NCI-H524 treated with DMSO at 0.1 percent for 48 hours (cell line): ENCODE measurements around the gene SPINK13.
"Not testable (repeated sequence)": the region's sequence is repeated elsewhere in the genome, so short reads cannot be mapped to it uniquely, and the experiment has no call there.

Experiments used
- DNase-seq: peaks from one replicate; lab custom pipeline; 2025; lab: John Stamatoyannopoulos, UW

SPINK13 gene, protein sequence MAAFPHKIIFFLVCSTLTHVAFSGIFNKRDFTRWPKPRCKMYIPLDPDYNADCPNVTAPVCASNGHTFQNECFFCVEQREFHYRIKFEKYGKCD

DNA sequence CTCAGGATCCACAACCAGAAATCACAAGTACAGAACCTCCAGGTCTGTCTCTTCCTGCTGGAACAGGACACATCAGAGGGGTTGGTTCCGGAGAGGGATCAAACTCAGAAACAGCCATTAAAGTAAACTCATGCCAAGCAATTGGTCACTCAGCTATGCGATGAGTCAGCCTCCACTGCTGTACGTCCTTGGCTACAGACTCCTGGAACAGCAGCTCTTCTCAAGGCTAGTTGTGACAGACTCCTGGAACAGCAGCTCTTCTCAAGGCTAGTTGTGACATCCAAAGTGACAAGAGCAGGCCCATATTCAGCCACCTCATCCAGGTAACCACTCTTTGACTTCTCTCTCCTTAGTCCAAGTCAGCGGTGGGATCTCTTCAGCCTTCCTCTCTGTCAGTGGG is at the start of gene SPINK13:
Gene SPINK13, plus strand, starts transcription at position 229 of the 400 bp plus-strand sequence. CDS start 1,279 bp downstream, outside the sequence.
- no peak for DNase-seq

DNA sequence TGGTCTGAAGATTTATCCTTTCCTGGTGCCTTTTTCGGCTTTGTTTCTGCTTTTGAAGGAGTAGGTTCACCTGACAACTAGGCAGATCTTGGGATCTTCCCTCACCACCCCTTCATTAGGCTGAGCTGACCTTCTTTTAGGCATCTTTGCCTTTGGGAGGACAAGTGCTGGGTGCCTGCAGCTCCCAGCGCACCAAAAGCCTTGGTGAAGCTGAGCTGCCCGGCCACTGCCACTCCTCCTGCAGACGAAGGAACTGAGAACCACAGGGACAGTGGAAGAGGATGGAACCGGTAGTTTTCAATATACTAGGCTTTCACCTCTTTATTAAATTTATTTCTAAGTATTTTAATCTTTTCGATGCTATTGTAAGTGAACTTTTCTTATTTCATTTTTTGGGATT is 47.1 kb upstream of the SPINK13 start:
- no peak for DNase-seq

DNA sequence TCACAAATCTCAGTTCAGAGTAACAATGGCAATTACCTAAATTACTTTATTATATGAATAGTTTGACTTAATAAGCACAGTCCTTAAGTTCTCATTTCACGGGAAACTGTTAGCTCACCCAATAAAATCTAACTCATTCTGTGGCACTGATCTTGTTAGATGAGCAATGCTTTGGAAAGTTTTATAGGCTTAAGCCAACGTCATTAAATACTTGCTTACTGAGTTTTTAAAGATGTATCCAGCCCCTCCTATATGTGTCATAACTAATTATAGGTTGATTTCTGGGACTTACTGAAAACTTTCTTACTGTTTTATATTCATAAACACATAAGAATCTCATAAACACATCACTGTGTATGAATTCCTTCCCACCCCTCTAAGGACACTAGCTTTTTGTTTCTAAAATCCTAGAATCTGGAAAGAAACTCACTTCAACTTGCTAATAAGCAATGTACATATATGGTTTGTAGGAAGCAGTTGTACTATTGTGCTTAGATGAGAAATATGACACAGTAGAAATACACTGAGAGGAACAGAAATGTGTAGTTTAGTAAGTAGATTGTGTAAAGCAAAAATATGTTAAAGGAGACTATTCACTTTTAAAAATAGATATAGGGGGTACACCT is 44.4 kb upstream of the SPINK13 start:
- DNase-seq, result no peak

DNA sequence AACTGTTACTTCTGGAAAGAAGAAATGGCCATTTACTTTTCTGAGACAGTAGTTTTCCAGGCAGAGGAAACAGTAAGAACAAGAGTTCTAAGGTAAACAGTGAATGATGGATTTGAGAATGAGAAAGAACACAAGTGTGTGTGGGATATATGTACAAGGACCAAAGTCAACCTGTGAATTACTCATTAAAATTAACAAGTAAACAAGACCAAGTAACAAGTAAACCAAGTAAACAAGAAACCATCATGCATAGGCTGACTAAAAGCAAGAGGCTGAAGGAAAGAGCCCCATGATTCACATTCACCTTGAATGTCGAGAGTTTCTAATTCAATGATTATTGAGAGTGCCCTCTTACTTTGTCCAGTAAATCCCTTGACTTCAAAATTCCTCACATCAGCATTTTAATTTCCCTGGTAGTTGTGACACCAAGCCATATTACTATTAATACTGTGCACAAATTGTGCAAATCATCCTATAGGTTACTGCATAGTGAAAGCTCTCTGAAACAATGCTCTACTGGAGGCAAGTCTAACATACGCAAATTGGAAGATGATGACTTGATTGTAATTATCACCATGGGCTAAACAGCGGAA is 40.1 kb upstream of the SPINK13 start:
- DNase-seq, result no peak

DNA sequence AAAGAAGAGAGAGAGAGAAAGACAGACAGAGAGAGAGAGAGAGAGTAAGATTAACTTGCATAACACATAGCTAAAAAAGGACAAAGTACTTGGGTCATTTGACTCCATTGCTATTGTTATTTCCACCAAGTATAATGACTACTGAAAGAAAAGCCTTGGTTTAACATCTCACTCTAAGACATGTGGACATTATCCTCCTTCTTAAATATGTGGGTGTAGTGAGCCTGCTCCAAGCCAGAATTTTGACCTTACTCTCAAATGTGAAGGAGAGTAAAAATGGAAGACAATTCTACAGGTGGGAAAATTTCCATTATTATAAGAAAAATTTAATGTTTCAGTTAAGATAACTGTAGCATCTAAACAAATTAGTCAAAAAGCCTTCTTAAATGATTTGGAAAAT is 38.8 kb upstream of the SPINK13 start:
- no peak for DNase-seq

DNA sequence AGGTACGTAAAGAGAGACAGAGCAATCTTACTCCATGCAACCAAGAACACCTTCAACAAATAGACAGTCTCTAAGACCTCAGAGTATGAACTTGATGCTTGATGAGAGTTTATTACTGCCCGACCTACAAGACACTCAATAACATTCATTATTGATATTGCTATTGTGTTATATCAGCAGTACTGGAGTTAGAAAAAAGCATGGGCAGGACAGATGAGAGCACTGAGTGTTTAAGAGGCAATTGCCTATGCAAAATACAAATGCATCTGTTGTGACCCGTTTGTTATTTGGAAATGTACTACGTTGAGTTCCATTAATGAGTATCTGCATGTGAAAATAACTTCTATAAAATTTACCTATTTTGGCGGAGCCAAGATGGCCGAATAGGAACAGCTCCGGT is 38.4 kb upstream of the SPINK13 start:
- DNase-seq, result no peak

DNA sequence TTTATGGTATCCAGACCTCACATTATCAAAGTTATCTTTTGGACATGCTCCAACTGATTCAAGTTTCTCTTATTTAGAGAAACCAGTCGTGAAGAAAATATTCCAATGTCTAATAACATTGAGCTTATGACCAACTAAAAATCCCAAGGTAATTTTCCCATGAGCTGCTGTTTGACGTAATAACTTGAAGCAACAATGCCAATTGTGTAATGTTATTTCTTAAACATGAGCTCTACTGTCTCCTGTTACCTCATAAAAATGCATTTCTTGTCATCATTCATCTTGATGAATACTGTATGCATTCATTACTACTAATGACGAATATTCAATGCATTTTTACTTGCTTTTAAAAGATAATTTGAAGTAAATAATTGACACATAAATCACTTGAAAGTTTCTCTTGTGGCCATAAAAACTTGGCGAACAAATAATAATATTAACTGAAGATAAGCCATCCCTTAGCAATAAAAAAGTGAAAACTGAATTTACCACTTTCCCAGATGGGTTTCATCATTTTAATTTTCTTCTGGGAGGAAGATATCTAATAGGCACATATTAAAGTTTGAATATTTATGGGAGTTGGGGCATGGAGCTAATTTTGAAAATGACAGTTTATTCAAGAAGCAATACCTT is 30.7 kb upstream of the SPINK13 start:
- no peak for DNase-seq

DNA sequence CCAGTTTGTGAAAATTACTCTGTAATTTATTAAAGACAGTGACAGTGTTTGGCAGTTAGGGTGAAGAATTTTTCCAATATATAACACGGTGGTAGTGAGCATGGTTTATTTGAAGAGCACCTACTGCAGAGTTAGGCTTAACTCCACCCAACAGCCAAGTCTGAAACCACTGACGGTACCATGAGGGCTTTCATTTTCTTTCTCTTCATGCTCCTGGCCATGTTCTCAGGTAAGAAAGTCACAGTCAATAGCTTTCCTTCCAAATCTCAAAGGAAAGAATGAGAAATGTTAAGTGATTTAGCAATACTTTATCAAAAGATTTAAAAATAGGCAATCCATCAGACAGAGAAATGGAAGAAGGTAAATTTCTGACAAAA is 30.2 kb upstream of the SPINK13 start, which contains the start of gene MARCOL:
Gene MARCOL, plus strand, starts transcription at position 108 of the 377 bp plus-strand sequence. Its CDS starts 73 bp downstream, at position 181.
- no peak for DNase-seq

DNA sequence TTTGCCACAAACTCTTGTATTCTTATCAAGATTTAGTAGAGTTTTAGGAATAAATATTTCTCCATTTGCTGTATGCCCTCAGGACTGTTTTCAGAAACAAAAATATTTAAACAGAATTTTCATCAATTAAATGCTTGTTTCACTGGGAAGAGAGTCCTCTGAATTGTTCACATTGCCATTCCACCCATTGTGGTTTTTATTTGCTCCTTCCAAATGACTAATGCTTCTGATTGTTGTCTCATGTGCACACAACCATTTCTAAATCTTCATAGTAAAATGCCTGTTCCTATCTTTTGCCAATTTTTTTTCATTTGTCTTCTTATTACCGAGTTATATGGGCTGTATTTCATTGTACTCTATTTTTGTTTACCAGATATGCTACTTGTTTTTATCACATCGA is 19.7 kb upstream of the SPINK13 start:
- DNase-seq, result no peak

DNA sequence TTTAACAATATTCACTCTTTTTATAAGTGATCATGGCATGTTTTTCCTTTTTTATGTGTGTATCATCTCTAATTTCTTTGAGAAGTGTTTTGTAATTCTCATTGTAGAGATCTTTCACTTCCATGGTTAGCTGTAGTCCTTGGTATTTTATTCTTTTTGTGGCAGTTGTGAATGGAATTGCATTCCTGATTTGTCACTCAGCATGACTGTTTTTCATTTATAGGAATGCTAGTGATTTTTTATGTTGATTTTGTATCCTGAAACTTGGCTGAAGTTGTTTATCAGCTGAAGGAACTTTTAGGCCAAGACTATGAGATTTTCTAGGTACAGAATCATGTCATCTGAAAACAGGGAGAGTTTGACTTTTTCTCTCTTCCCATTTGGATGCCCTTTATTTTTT is 13.1 kb upstream of the SPINK13 start:
- DNase-seq, result no peak

DNA sequence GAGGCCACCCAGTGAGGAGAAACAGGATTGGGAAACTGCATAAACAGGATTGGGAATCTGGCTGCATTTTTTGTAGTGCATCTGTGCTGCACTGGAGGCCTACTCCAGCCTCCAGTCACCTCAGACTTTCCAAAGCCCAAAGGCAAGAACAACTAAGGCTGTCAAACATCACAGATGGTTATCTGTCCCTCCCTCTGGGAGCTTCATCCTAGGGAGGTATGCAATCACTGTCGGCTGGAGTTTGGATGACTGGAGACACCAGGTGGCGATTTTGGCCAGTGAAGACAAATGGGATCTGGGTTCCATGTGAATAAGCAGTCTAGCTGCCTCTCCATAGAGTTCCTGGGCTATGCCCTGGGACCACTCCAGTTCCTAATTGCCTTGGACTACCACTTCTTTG is 9.3 kb upstream of the SPINK13 start:
- no peak for DNase-seq

DNA sequence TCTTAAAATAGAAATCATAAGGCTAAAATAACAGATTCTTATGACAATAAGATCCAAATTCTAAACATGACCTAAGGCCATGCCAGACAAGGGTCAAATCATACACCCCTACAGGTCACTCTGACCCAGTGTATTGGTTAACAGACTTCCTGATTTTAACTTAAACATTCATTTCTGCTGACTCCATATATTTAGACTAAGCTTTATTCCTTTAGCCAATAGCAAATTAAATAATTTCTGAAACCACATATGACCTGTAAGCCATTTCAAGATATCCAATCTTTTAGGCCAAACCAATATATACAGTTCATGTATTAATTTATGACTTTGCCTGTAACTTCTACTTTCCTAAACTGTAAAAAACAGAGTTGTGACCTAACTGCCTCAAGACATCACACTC is 7.4 kb upstream of the SPINK13 start:
- DNase-seq, result no peak

DNA sequence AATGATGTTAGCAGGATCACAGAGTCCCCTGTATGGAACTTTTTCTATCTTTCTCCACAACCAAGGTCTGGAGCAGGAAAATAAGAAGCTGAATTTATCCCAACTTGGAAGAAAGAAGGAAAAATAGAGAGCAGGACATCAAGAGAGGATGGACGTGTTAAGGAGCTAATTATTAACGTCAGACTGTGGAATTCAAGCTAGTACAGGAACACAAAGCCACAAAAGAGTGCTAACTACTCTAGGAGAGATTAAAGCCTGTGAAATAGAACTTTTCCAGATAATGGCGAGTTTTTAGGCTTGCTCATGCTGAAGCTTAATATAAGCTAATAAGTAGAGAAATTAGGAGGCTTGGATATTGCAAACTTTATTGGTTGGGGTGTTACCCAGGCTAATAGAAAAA is 632 bp upstream of the SPINK13 start:
- DNase-seq, result no peak

DNA sequence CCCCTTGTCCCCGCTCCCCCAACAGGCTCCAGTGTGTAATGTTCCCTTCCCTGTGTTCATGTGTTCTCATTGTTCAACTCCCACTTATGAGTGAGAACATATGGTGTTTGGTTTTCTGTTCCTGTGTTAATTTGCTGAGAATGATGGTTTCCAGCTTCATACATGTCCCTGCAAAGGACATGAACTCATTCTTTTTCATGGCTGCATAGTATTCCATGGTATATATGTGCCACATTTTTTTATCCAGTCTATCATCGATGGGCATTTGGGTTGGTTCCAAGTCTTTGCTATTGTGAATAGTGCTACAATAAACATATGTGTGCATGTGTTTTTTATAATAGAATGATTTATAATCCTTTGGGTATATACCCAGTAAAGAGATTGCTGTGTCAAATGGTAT is 6.5 kb downstream of the SPINK13 start:
- DNase-seq, result not testable (repeated sequence)

DNA sequence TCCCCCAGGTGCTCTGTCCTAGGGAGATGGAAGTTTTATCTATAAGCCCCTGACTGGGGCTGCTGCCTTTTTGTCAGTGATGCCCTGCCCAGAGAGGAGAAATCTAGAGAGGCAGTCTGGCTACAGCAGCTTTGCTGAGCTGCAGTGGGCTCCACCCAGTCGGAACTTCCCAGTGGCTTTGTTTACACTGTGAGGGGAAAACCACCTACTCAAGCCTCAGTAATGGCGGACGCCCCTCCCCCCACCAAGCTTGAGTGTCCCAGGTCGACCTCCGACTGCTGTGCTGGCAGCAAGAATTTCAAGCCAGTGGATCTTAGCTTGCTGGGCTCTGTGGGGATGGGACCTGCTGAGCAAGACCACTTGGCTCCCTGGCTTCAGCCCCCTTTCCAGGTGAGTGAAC is 12.3 kb downstream of the SPINK13 start:
- not testable (repeated sequence) for DNase-seq

DNA sequence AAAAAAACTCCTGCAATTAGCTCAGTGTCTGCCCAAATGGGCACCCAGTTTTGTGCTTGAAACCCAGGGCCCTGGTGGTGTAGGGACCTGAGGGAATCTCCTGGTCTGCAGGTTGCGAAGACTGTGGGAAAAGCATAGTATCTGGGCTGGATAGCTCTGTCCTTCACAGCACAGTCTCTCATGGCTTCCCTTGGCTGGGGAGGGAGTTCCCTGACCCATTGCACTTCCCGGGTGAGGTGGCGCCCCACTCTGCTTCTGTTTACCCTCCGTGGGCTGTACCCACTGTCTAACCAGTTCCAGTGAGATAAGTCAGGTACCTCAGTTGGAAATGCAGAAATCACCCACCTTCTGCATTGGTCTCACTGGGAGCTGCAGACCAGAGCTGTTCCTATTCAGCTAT is 12.7 kb downstream of the SPINK13 start:
- DNase-seq, result not testable (repeated sequence)

DNA sequence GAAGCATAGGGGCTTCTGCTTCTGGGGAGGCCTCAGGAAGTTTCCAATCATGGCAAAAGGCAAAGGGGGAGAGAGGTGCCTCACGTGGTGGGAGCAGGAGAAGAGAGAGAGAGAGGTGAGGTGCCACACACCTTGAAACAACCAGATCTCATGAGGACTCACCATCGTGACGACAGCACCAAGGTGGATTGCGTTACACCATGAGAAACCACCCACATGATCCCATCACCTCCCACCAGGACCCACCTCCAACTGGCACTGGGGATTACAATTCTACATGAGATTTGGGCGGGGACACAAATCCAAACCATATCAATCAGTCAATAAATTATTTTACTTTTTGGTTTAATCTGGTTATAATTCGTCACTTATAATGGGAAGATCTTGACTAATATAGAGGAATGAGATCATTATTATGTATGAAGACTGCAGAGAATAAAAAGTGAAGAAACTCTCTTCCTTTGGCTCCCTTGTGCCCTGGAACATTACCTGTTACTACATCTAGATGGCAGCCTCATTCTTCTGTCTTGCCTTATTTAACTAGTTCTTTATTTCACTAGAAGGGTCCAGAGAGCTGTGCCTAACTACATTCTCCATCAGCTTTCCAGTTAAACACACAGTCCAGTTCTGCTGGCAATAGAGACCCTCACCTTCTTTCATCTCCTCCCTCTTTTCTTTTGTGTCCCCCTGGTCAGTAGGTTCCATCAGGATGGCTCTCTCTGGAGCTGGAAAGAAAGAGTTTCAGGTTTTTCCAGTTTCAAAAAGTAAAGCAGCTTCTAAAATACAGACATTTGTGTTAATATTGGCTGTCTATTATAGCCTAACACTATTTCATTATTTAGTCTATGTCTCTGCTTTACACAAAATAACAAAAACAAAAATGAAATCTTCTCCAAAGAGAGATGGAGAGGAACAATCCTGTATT is 21.9 kb downstream of the SPINK13 start:
- no peak for DNase-seq

DNA sequence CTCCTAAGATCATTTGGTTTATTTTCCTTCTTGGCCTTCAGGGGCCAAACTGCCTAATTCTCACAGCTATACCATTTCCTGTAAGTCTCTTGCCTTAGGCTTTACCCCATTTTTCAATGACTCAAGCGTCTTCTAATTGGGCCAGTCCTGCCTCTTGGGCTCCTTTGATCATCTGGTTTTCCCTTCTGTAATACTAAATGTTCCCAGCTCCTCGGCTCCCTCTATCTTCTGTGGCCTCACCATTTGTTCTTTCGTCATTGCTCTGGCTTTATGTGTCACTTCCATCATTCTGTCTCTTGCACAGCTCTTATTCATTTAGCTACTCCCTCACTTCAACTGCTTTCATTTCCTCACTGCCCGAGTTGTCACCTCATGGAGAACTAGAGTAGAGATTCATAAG is 29.1 kb downstream of the SPINK13 start:
- DNase-seq, result no peak

DNA sequence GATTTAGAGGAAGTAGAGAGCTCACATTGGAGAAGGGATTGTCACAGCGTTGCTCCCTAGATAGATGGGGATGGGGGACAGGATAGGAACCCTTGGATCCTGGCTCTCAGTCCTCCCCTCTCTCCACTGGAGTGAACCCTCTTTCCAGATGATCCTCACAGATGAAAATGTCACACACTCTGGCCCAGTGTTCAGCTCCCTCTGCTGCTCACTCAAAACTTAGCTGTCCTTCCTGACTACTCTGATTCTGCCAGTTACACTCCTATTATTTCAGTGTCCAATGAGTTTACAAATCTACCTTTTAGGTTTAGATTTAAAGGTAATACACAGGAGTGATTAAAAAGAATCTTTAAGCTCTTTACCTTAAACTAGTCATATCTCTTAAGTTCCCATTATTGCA is 37.9 kb downstream of the SPINK13 start:
- DNase-seq, result no peak

DNA sequence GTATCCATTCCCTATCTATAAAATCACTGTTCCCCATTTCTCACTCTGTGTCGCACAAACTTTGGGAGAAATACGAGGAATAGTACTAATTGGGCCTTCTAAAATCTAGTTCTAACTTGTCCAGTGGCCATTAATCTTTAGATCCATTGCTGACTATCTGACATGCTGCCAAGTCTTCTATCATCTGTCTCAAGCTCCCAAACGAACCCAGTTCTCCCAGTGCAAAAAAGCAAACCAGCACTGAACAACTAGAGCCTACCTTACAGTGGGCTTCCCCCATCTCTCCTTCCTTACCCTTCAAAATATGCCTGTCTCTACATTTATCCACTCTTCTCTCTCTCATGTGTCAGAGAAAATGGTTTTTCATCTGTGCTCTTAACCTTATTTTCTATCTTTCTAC is 40.4 kb downstream of the SPINK13 start:
- no peak for DNase-seq

DNA sequence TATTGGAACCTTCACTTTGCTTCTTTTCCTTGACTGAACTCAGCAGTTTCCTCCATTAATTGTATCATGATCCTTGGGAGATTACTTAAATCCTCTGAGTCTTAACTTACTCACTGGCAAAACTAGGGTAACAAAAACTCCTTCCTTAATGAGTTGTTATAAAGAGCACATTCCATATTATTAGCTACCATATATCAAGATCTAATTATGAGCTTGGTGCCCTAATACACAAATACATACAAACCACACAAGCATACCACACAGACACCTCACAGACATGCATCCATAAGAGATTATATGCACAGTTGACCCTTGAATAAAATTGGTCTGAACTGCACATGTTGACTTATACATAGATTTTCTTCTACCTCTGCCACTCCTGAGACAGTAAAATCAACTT is 41.2 kb downstream of the SPINK13 start:
- DNase-seq, result no peak

DNA sequence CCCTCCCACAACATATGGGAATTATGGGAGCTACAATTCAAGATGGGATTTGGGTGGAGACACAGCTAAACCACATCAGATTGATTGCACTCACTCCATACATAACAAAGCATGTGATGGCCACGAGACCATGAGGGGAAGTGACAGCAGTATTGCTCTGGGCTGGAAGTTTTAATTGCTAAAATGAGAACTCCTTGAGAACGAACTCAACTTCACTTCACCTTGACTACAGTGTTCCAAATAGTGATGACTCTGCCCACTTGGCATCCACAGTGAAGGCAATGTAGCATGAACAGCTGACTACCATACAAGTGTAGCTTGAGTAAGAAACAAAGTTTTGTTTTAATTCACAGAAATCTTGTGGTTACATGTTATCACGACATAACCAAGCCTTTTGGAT is 42.9 kb downstream of the SPINK13 start:
- DNase-seq, result no peak
